WTC11 (cell line): ENCODE measurements around the gene SHROOM3.

Experiments used
- FOXP1 ChIP-seq: sonication (generic); formaldehyde crosslinking; IDR thresholded peaks from 2 replicates; pipeline ENCODE4 v1.8.0; 2022; ENCODE audit warnings: missing genetic modification reagents, mild to moderate bottlenecking, moderate library complexity, borderline replicate concordance
- GABPB1 ChIP-seq: sonication (generic); formaldehyde crosslinking; IDR thresholded peaks from 2 replicates; pipeline ENCODE4 v1.8.1; 2023; ENCODE audit warnings: mild to moderate bottlenecking, missing genetic modification reagents
- RELA ChIP-seq: sonication (generic); formaldehyde crosslinking; IDR thresholded peaks from 2 replicates; pipeline ENCODE4 v1.8.1; 2022; ENCODE audit warnings: missing genetic modification reagents, mild to moderate bottlenecking, borderline replicate concordance
- ZNF317 ChIP-seq: sonication (generic); formaldehyde crosslinking; IDR thresholded peaks from 2 replicates; pipeline ENCODE4 v1.8.1; 2023; ENCODE audit warnings: low read depth, mild to moderate bottlenecking, moderate library complexity, missing genetic modification reagents, borderline replicate concordance
- TF ChIP-seq, protein P1 (sequence below): fragments of 200-600 bp; IDR thresholded peaks from 2 replicates; pipeline ENCODE4 v1.8.0; 2022; ENCODE audit warnings: antibody characterized with exemption
- TF ChIP-seq, protein P2 (sequence below): sonication (generic); formaldehyde crosslinking; IDR thresholded peaks from 2 replicates; pipeline ENCODE4 v1.8.0; 2022; ENCODE audit warnings: missing genetic modification reagents
- TF ChIP-seq, protein P3 (sequence below): sonication (generic); formaldehyde crosslinking; IDR thresholded peaks from 2 replicates; pipeline ENCODE4 v1.8.0; 2022; ENCODE audit warnings: mild to moderate bottlenecking, missing genetic modification reagents

- TF ChIP-seq, protein P1, sequence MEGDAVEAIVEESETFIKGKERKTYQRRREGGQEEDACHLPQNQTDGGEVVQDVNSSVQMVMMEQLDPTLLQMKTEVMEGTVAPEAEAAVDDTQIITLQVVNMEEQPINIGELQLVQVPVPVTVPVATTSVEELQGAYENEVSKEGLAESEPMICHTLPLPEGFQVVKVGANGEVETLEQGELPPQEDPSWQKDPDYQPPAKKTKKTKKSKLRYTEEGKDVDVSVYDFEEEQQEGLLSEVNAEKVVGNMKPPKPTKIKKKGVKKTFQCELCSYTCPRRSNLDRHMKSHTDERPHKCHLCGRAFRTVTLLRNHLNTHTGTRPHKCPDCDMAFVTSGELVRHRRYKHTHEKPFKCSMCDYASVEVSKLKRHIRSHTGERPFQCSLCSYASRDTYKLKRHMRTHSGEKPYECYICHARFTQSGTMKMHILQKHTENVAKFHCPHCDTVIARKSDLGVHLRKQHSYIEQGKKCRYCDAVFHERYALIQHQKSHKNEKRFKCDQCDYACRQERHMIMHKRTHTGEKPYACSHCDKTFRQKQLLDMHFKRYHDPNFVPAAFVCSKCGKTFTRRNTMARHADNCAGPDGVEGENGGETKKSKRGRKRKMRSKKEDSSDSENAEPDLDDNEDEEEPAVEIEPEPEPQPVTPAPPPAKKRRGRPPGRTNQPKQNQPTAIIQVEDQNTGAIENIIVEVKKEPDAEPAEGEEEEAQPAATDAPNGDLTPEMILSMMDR, result no peak
- TF ChIP-seq RELA (CRISPR knock-in tag) (no peak), GABPB1 (CRISPR knock-in tag) (no peak), FOXP1 (CRISPR knock-in tag) (no peak), ZNF317 (no peak)
- TF ChIP-seq, protein P2, sequence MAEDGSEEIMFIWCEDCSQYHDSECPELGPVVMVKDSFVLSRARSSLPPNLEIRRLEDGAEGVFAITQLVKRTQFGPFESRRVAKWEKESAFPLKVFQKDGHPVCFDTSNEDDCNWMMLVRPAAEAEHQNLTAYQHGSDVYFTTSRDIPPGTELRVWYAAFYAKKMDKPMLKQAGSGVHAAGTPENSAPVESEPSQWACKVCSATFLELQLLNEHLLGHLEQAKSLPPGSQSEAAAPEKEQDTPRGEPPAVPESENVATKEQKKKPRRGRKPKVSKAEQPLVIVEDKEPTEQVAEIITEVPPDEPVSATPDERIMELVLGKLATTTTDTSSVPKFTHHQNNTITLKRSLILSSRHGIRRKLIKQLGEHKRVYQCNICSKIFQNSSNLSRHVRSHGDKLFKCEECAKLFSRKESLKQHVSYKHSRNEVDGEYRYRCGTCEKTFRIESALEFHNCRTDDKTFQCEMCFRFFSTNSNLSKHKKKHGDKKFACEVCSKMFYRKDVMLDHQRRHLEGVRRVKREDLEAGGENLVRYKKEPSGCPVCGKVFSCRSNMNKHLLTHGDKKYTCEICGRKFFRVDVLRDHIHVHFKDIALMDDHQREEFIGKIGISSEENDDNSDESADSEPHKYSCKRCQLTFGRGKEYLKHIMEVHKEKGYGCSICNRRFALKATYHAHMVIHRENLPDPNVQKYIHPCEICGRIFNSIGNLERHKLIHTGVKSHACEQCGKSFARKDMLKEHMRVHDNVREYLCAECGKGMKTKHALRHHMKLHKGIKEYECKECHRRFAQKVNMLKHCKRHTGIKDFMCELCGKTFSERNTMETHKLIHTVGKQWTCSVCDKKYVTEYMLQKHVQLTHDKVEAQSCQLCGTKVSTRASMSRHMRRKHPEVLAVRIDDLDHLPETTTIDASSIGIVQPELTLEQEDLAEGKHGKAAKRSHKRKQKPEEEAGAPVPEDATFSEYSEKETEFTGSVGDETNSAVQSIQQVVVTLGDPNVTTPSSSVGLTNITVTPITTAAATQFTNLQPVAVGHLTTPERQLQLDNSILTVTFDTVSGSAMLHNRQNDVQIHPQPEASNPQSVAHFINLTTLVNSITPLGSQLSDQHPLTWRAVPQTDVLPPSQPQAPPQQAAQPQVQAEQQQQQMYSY, result no peak
- TF ChIP-seq, protein P3, sequence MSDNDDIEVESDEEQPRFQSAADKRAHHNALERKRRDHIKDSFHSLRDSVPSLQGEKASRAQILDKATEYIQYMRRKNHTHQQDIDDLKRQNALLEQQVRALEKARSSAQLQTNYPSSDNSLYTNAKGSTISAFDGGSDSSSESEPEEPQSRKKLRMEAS (CRISPR knock-in tag), result no peak
These were observed 333.0 kb downstream of the SHROOM3 start for GRCh38 chr4:76767983-76768382.
